Measurements from ENCODE around the gene LYRM9. TPM values are rescaled to one million over a fixed set of nuclear protein-coding genes. Genes with fewer than 3 reads are reported as not detected.

The LYRM9 gene
- total RNA-seq, 2 experiments from 2014 or later: 5.3 to 6.9 TPM

Other genes starting within 250 kb of the LYRM9 start
- gene NOS2, start 92.8 kb downstream of the LYRM9 start, total RNA-seq: under 1 TPM; 0.05 to 0.07 TPM
- 1 to 10 TPM; 8.7 to 8.8 TPM for gene NLK, start 149.3 kb upstream of the LYRM9 start, total RNA-seq

All from activated naive CD4-positive, alpha-beta T cell treated with anti-CD3 and anti-CD28 coated beads for 36 hours (primary cell).